ENCODE data around the gene AVPI1. TPM values are rescaled to one million over a fixed set of nuclear protein-coding genes. Genes with fewer than 3 reads are reported as not detected.

The AVPI1 gene
- total RNA-seq, 4 donors from 2014 or later, result 113 to 253 (median 170) TPM

GRCh38 chr10:97628228-97628627 lies 58.8 kb downstream of the AVPI1 start:
- WGBS, 2 donors, result 78% methylated on average over 3 of the region's 3 CpGs
- Histone ChIP-seq H3K27me3 (no peaks in the 10 kb centered on the region), H3K27ac (no peak overlapping the region), H3K36me3 (no peaks in the 10 kb centered on the region), H3K4me3 (no peak overlapping the region), H3K4me1 (peaks cover 0 to 14% (median 3%) of the 10 kb centered on the region in 4 donors), H3K9me3 (no peaks in the 10 kb centered on the region)
- TF ChIP-seq EP300 (IDR thresholded peaks at IDR 0.05) (no peak), CTCF (IDR thresholded peaks at IDR 0.05) (no peak), POLR2A (IDR thresholded peaks at IDR 0.05) (no peak)
- no peak for DNase-seq (ENCODE audit: low spot score in 2 of 2)

DNA sequence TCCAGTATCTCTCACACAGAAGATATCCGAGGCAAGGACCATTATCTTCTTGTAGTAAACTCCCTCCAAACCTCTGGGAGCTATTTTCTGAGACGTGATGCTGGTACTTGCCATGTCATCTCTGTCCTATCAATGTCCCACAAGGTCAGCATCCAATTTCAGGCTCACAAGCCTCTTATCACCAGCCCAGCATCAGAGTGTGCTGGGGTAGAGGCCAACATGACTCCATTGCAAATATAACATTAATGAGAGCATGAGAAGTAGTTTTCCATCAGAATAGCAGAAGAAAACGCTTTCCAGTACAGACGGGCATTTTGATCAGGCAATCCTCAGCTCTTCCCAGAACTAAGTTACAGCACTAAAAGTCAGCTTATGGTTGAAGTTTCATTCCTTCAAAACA lies 59.3 kb downstream of the AVPI1 start:
- H3K9me3 ChIP-seq, result no peaks in the 10 kb centered on the region
- no peak overlapping the region for H3K4me3 ChIP-seq
- peaks cover 0 to 12% (median 3%) of the 10 kb centered on the region in 4 donors for H3K4me1 ChIP-seq
- no peaks in the 10 kb centered on the region for H3K27me3 ChIP-seq
- no peaks in the 10 kb centered on the region for H3K36me3 ChIP-seq
- no peak for DNase-seq (ENCODE audit: low spot score in 2 of 2)
- 81 to 82% methylated on average over 4 of the region's 4 CpGs for WGBS, 2 donors
- H3K27ac ChIP-seq, result no peak overlapping the region
- TF ChIP-seq EP300 (IDR thresholded peaks at IDR 0.05) (no peak), POLR2A (IDR thresholded peaks at IDR 0.05) (no peak), CTCF (IDR thresholded peaks at IDR 0.05) (no peak)

Other genes with a start within 250 kb of the AVPI1 start
- gene EXOSC1, start 241.2 kb downstream of the AVPI1 start, total RNA-seq, result 10 to 100 TPM; 21.6 to 40.8 (median 33.4) TPM
- gene ZDHHC16, start 241.1 kb downstream of the AVPI1 start, total RNA-seq, result 10 to 100 TPM; 26.4 to 50.4 (median 36.0) TPM
- gene MMS19, start 188.8 kb downstream of the AVPI1 start, total RNA-seq, result 10 to 100 TPM; 80.4 to 90.2 (median 88.4) TPM
- 10 to 100 TPM in 3 of 4 donors, 1 to 10 TPM in 1; 9.4 to 17.1 (median 16.5) TPM for gene UBTD1, start 188.3 kb downstream of the AVPI1 start, total RNA-seq
- gene ANKRD2, start 114.5 kb downstream of the AVPI1 start, total RNA-seq, result 1 to 10 TPM in 1 of 4 donors, under 1 TPM in 1, not detected in 2; 0.22 to 1.0 TPM
- 10 to 100 TPM in 3 of 4 donors, 1 to 10 TPM in 1; 3.6 to 31.6 (median 25.3) TPM for gene HOGA1, start 102.9 kb downstream of the AVPI1 start, total RNA-seq
- gene C10orf62, start 97.5 kb downstream of the AVPI1 start, total RNA-seq, result 1 to 10 TPM; 1.1 to 1.7 (median 1.2) TPM
- 1 to 10 TPM; 3.7 to 8.2 (median 7.1) TPM for gene MORN4, start 53.7 kb downstream of the AVPI1 start, total RNA-seq
- gene PI4K2A, start 46.6 kb downstream of the AVPI1 start, total RNA-seq, result 10 to 100 TPM; 17.0 to 29.1 (median 21.0) TPM
- gene MARVELD1, start 26.5 kb upstream of the AVPI1 start, total RNA-seq, result 10 to 100 TPM; 28.0 to 45.3 (median 42.2) TPM
- gene ZFYVE27, start 49.9 kb upstream of the AVPI1 start, total RNA-seq, result 10 to 100 TPM; 33.4 to 46.8 (median 42.7) TPM
- 100 to 1,000 TPM; 183 to 530 (median 479) TPM for gene SFRP5, start 84.8 kb upstream of the AVPI1 start, total RNA-seq
- 1 to 10 TPM in 3 of 4 donors, under 1 TPM in 1; 0.90 to 6.3 (median 4.8) TPM for gene GOLGA7B, start 162.6 kb upstream of the AVPI1 start, total RNA-seq

Data from tibial nerve (tissue), 4 donors.